A549 (cell line): Measurements from ENCODE around the gene ATP11A.

Source experiments
- HMGXB4 ChIP-seq: fragments of 250-450 bp; sonication (Bioruptor Pico); IDR thresholded peaks from 2 replicates; pipeline ENCODE4 v1.5.0; 2021; ENCODE audit warnings: mild to moderate bottlenecking, moderate library complexity, borderline replicate concordance
- MAFK ChIP-seq: fragments of 450-650 bp; IDR thresholded peaks from 2 replicates; pipeline ENCODE4 v1.6.1; 2014; ENCODE audit not compliant: partially characterized antibody
- MAX ChIP-seq: IDR thresholded peaks from 2 replicates; pipeline ENCODE4 v1.6.1; 2012
- POLR2A ChIP-seq: IDR thresholded peaks from 2 replicates; pipeline ENCODE4 v1.6.1; 2012; ENCODE audit warnings: mild to moderate bottlenecking, low read length
- POLR2AphosphoS2 ChIP-seq: conservative IDR thresholded peaks from 2 replicates; pipeline ENCODE4 v1.6.1; 2012; ENCODE audit warnings: low read length, improper control_type of control experiment, inconsistent platforms
- RFX5 ChIP-seq: fragments of 450-650 bp; IDR thresholded peaks from 2 replicates; pipeline ENCODE4 v1.7.1; 2014; ENCODE audit warnings: antibody characterized with exemption, mild to moderate bottlenecking, moderate library complexity
- TP53 ChIP-seq: fragments of 250-450 bp; sonication (Bioruptor Pico); IDR thresholded peaks from 2 replicates; pipeline ENCODE4 v1.5.0; 2021; ENCODE audit warnings: mild to moderate bottlenecking, moderate library complexity

- no peak for TF ChIP-seq MAFK
- no peak for TF ChIP-seq HMGXB4 (CRISPR knock-in tag)
- no peak for TF ChIP-seq POLR2A
- no peak for TF ChIP-seq TP53
- no peak for TF ChIP-seq RFX5
- no peak for TF ChIP-seq MAX
- TF ChIP-seq POLR2AphosphoS2: no peak
Observed at GRCh38 chr13:112653071-112653470, 36.8 kb upstream of the ATP11A start.
